Neural cell (in vitro differentiated cells): ENCODE data around the gene ZDHHC8.

ENCODE experiments used
- EZH2 ChIP-seq: fragments of 200-600, 300-800 bp; shearing (Covaris generic), sonication (generic); IDR thresholded peaks from 2 replicates; pipeline ENCODE4 v1.6.1; 2014; ENCODE audit warnings: antibody characterized with exemption, low read length, borderline replicate concordance, mild to moderate bottlenecking; ENCODE audit not compliant: insufficient read depth, poor library complexity, severe bottlenecking
- MXI1 ChIP-seq: fragments of 450-650 bp; conservative IDR thresholded peaks from 2 replicates; pipeline ENCODE4 v1.6.1; 2014; ENCODE audit warnings: antibody characterized with exemption, mild to moderate bottlenecking; ENCODE audit not compliant: poor library complexity, severe bottlenecking

DNA sequence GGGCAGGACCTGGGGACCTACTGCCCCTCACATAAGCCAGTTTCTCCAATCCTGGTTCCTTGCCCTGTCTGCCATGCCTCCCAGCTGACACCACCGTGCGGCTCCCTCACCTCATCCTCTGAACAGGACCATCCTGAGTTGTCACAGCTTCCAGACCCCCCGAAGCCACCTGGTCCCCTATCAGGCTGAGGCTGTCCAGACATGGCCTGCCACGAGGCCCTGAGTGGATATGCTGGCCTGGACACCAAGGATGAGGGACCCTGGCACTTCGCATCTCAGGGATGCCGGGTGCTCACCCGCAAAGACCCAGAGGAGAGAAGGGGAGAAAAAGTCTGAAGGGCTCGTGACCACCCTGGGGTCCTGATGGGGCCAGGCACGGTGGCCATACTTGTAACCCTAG is 35.1 kb downstream of the ZDHHC8 start:
- no peak for TF ChIP-seq MXI1
- no peak for TF ChIP-seq EZH2
